ENCODE results near the gene PRPF6. TPM values are rescaled to one million over a fixed set of nuclear protein-coding genes. Genes with fewer than 3 reads are reported as not detected.

PRPF6 gene
- total and polyA plus RNA-seq, 2 of the 13 experiments (the other 11 are each of a cell fraction or from before 2014, with no cell fraction given) = 63.7 to 101 TPM

- TF ChIP-seq ATRX (CRISPR knock-in tag; IDR thresholded peaks at IDR 0.05; ENCODE audit: borderline replicate concordance) (0 out of 2 replicates have a peak, but pooled peaks have one; percentile 75), ZNF562 (CRISPR knock-in tag; IDR thresholded peaks at IDR 0.05; ENCODE audit: borderline replicate concordance) (no peak), CBFB (CRISPR knock-in tag; IDR thresholded peaks at IDR 0.05) (peak; percentile 46; the same call in 1 of the 2 replicates), DR1 (CRISPR knock-in tag; IDR thresholded peaks at IDR 0.05) (no peak), HMGA1 (CRISPR knock-in tag; conservative IDR thresholded peaks at IDR 0.05) (no peak), ZNF512B (CRISPR knock-in tag; IDR thresholded peaks at IDR 0.05; ENCODE audit: borderline replicate concordance) (peak; percentile 92; the same call in 1 of the 2 replicates), KDM6A (CRISPR knock-in tag; IDR thresholded peaks at IDR 0.05; ENCODE audit: low read depth) (peak; percentile 29; the same call in 1 of the 2 replicates), YEATS2 (CRISPR knock-in tag; IDR thresholded peaks at IDR 0.05; ENCODE audit: borderline replicate concordance) (peak; percentile 82), ASH2L (IDR thresholded peaks at IDR 0.05; ENCODE audit: insufficient read length, low read depth, low read length) (peak; percentile 15), CBX1 (IDR thresholded peaks at IDR 0.05; ENCODE audit: low read depth) (peak; percentile 50), ZNF296 (CRISPR knock-in tag; conservative IDR thresholded peaks at IDR 0.05) (peak; percentile 98), ZBTB43 (CRISPR knock-in tag; conservative IDR thresholded peaks at IDR 0.05) (peak; percentile 80), ZNF552 (CRISPR knock-in tag; IDR thresholded peaks at IDR 0.05; ENCODE audit: borderline replicate concordance) (peak; percentile 85), THAP11 (CRISPR knock-in tag; IDR thresholded peaks at IDR 0.05) (peak; percentile 72), RXRB (CRISPR knock-in tag; IDR thresholded peaks at IDR 0.05; ENCODE audit: borderline replicate concordance) (peak; percentile 77), NR3C1 (CRISPR knock-in tag; IDR thresholded peaks at IDR 0.05) (no peak), DRAP1 (CRISPR knock-in tag; IDR thresholded peaks at IDR 0.05) (peak; percentile 94), ZNF788 (CRISPR knock-in tag; IDR thresholded peaks at IDR 0.05; ENCODE audit: borderline replicate concordance) (peak; percentile 89; the same call in 1 of the 2 replicates), ZNF274 (CRISPR knock-in tag; IDR thresholded peaks at IDR 0.05) (no peak), ZGPAT (CRISPR knock-in tag; IDR thresholded peaks at IDR 0.05) (peak; percentile 96), NCOR1 (IDR thresholded peaks at IDR 0.05; ENCODE audit: borderline replicate concordance, low read length) (peak; percentile 17; the same call in 1 of the 2 replicates), RFX5 (IDR thresholded peaks at IDR 0.05; ENCODE audit: low read depth, low read length) (peak; percentile 69)
These were observed 73.1 kb downstream of the PRPF6 start (continued) for GRCh38 chr20:64053841-64054661.

Data from HepG2 (cell line).